Measurements from ENCODE around the gene MAPK11. TPM values are rescaled to one million over a fixed set of nuclear protein-coding genes. Genes with fewer than 3 reads are reported as not detected.

The MAPK11 gene
- total and polyA plus RNA-seq, 7 donors: 0.23 to 7.3 (median 2.9) TPM

- H3K4me1 ChIP-seq: peaks cover 0 to 20% (median 10%) of the 10 kb centered on the region in 4 donors
- TF ChIP-seq EP300 (IDR thresholded peaks at IDR 0.05): no peak
- TF ChIP-seq POLR2AphosphoS5 (IDR thresholded peaks at IDR 0.05): no peak
- TF ChIP-seq, protein P1, sequence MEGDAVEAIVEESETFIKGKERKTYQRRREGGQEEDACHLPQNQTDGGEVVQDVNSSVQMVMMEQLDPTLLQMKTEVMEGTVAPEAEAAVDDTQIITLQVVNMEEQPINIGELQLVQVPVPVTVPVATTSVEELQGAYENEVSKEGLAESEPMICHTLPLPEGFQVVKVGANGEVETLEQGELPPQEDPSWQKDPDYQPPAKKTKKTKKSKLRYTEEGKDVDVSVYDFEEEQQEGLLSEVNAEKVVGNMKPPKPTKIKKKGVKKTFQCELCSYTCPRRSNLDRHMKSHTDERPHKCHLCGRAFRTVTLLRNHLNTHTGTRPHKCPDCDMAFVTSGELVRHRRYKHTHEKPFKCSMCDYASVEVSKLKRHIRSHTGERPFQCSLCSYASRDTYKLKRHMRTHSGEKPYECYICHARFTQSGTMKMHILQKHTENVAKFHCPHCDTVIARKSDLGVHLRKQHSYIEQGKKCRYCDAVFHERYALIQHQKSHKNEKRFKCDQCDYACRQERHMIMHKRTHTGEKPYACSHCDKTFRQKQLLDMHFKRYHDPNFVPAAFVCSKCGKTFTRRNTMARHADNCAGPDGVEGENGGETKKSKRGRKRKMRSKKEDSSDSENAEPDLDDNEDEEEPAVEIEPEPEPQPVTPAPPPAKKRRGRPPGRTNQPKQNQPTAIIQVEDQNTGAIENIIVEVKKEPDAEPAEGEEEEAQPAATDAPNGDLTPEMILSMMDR (IDR thresholded peaks at IDR 0.05): no peak
- no peak for TF ChIP-seq POLR2A (IDR thresholded peaks at IDR 0.05)
- no peak for DNase-seq
- no peak overlapping the region for H3K4me3 ChIP-seq
- H3K36me3 ChIP-seq: peaks cover 70 to 95% (median 84%) of the 10 kb centered on the region in 4 donors
- intact Hi-C loops (cut with DNase I): no loop called here
- H3K9me3 ChIP-seq: no peaks in the 10 kb centered on the region
- no peak overlapping the region for H3K27ac ChIP-seq
- WGBS, 2 donors: 94 to 97% methylated on average over 36 of the region's 36 CpGs
- H3K27me3 ChIP-seq: no peaks in the 10 kb centered on the region
Observed at GRCh38 chr22:50281384-50281760, 11.2 kb upstream of the MAPK11 start.

GRCh38 chr22:50280708-50281383 is 10.7 kb upstream of the MAPK11 start:
- Histone ChIP-seq H3K27ac (no peak overlapping the region), H3K4me3 (no peak overlapping the region), H3K9me3 (no peaks in the 10 kb centered on the region), H3K36me3 (peaks cover 65 to 94% (median 81%) of the 10 kb centered on the region in 4 donors), H3K27me3 (no peaks in the 10 kb centered on the region), H3K4me1 (peaks cover 0 to 21% (median 12%) of the 10 kb centered on the region in 4 donors)
- no peak for DNase-seq
- TF ChIP-seq POLR2AphosphoS5 (IDR thresholded peaks at IDR 0.05) (no peak), EP300 (IDR thresholded peaks at IDR 0.05) (no peak), POLR2A (IDR thresholded peaks at IDR 0.05) (no peak)
- TF ChIP-seq, protein P1 (IDR thresholded peaks at IDR 0.05): no peak
- WGBS, 2 donors: 95 to 97% methylated on average over 47 of the region's 47 CpGs
- intact Hi-C loops (cut with DNase I): no loop called here

DNA sequence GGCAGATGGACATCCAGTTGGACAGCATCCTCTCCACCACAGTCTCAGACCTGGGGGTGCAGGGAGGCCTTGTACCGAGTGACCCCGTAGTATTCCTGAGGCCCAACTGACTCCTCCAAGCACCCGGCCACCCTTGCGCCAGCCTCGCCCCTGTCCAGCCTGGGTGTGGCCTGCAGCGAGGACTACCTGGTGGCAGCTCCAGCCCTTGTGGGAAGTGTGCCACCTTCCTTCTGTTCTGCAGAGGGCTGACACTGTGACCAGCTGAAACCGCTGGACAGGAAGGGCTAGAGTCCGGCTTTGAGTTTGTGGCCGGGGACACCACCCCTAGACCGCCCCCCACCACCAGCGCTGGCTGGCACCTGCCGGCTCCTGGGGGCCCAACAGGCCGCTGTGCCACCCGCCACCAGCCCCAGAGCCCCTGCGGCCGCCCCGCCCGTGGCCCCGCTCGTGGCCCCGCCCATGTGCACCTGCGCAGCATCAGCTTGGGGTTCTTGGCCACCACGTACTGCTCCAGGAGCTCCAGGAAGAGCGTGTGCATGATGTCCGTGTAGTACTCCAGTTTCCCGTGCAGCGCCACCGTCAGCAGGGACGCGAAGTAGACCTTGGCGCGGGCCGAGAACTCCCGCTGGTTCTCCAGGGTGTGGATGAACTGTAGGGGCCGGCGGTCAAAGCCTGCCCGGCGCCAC is 10.0 kb upstream of the MAPK11 start:
- Histone ChIP-seq H3K36me3 (peaks cover 62 to 97% (median 84%) of the 10 kb centered on the region in 4 donors), H3K27me3 (no peaks in the 10 kb centered on the region), H3K27ac (no peak overlapping the region), H3K4me1 (peaks cover 0 to 21% (median 12%) of the 10 kb centered on the region in 4 donors), H3K9me3 (no peaks in the 10 kb centered on the region), H3K4me3 (no peak overlapping the region)
- intact Hi-C loops (cut with DNase I): no loop called here
- 89 to 93% methylated on average over 38 of the region's 38 CpGs for WGBS, 2 donors
- DNase-seq: no peak
- no peak for TF ChIP-seq POLR2AphosphoS5 (IDR thresholded peaks at IDR 0.05)
- TF ChIP-seq POLR2A (IDR thresholded peaks at IDR 0.05): no peak
- TF ChIP-seq, protein P1 (IDR thresholded peaks at IDR 0.05): no peak
- no peak for TF ChIP-seq EP300 (IDR thresholded peaks at IDR 0.05)

- Histone ChIP-seq H3K4me3 (no peak overlapping the region), H3K9me3 (no peaks in the 10 kb centered on the region), H3K4me1 (peaks cover 0 to 21% (median 13%) of the 10 kb centered on the region in 4 donors), H3K27ac (no peak overlapping the region), H3K27me3 (no peaks in the 10 kb centered on the region), H3K36me3 (peaks cover 62 to 92% (median 82%) of the 10 kb centered on the region in 4 donors)
- intact Hi-C loops (cut with DNase I): no loop called here
- no peak for DNase-seq
- 90 to 93% methylated on average over 30 of the region's 30 CpGs for WGBS, 2 donors
- TF ChIP-seq, protein P1 (IDR thresholded peaks at IDR 0.05): no peak
Observed at GRCh38 chr22:50278956-50279619, 8.9 kb upstream of the MAPK11 start.

Data from sigmoid colon (tissue), 7 donors.